Measurements from ENCODE around the gene RPGRIP1L. TPM values are rescaled to one million over a fixed set of nuclear protein-coding genes. Genes with fewer than 3 reads are reported as not detected.
A peak's percentile ranks its signal among the peaks of the same experiment; 100 is the strongest.

RPGRIP1L gene
- total and polyA plus RNA-seq, 5 donors, result 1.3 to 3.5 (median 3.3) TPM

DNA sequence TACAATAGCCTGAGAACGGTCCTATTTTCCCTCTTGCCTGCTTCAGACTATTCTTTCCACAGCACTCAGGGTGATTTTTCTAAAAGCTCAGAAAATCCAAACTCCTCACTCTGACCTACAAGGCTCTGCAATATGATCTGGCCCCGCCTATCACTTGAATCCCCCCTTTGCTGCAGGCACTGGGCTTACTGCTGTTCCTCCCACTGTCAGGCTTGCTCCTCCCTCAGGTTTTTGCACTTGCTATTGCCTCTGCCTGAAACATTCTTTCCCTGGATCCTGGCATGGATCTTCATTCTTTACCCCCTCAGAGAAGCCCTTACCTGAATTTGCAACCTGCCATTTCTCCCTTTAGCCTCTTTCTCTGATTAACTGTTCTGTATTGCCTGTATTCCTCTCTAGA, 52.3 kb downstream of the RPGRIP1L start:
- no peak for ATAC-seq
- 57% methylated on average over 2 of the region's 2 CpGs for WGBS
- intact Hi-C loops (cut with DNase I), result no loop called here

DNA sequence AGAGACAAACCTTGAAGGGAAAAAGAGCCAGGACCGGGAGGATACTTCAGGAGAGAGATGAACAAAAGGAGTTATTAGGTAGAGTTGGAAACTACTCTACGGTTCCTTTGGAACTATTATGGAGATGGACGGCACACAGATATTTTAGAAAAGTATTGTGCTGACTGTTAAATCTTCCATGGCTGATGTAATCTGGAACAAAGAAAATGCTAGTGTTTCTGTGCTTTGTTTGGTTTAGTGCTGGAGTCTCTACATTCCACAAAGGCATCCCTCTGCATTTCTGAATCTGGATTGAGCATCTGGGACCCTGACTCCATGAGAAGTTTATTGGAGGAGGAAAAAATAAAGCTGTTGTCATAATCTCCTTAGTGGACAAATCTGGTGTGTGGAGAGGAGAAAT, 57.2 kb downstream of the RPGRIP1L start:
- H3K4me1 ChIP-seq (ENCODE audit: control insufficient read depth, insufficient read depth, low read length), result no peaks in the 10 kb centered on the region
- ATAC-seq (no peak), DNase-seq (no peak)
- intact Hi-C loops (cut with DNase I), result no loop called here
- no peak overlapping the region for H3K27ac ChIP-seq (ENCODE audit: low read length)
- WGBS, result 94% methylated on average over 3 of the region's 3 CpGs
- H3K27me3 ChIP-seq (ENCODE audit: control insufficient read depth, insufficient read depth), result no peaks in the 10 kb centered on the region
- H3K9me3 ChIP-seq (ENCODE audit: control insufficient read depth, low read length), result no peaks in the 10 kb centered on the region
- H3K4me3 ChIP-seq (ENCODE audit: low read length), result no peak overlapping the region

More for the DNA sequence above, 52.3 kb downstream of the RPGRIP1L start:
- Histone ChIP-seq H3K4me1 (ENCODE audit: control insufficient read depth, insufficient read depth, low read length) (no peaks in the 10 kb centered on the region), H3K27ac (ENCODE audit: low read length) (no peak overlapping the region), H3K27me3 (ENCODE audit: control insufficient read depth, insufficient read depth) (no peaks in the 10 kb centered on the region), H3K4me3 (ENCODE audit: low read length) (no peak overlapping the region), H3K9me3 (ENCODE audit: control insufficient read depth, low read length) (no peaks in the 10 kb centered on the region)
- peak in 1 of 3 donors; percentile 40 for DNase-seq

DNA sequence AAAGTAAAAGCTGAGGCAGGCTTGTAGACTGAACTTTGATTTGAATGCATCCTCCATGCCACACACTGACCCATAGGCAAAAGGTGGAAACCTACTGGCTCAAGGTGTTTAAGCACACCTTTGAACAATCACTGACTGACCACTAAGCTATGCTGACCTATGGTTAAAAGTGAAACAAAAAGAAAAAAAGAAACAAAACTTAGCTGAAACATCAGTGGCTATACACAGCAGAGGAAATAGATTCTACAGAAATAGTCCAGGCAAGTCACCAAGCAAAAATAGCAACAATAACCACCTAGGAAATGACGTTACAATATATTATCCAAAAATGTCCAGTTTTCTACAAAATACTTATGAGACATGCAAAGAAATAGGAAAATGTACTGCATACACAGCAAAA, 60.2 kb downstream of the RPGRIP1L start:
- 86% methylated on average over 1 of the region's 1 CpG for WGBS
- no peaks in the 10 kb centered on the region for H3K4me1 ChIP-seq (ENCODE audit: control insufficient read depth, insufficient read depth, low read length)
- no peak overlapping the region for H3K27ac ChIP-seq (ENCODE audit: low read length)
- DNase-seq (no peak), ATAC-seq (no peak)
- no peaks in the 10 kb centered on the region for H3K27me3 ChIP-seq (ENCODE audit: control insufficient read depth, insufficient read depth)
- intact Hi-C loops (cut with DNase I), result no loop called here
- H3K9me3 ChIP-seq (ENCODE audit: control insufficient read depth, low read length), result no peaks in the 10 kb centered on the region
- no peak overlapping the region for H3K4me3 ChIP-seq (ENCODE audit: low read length)

DNA sequence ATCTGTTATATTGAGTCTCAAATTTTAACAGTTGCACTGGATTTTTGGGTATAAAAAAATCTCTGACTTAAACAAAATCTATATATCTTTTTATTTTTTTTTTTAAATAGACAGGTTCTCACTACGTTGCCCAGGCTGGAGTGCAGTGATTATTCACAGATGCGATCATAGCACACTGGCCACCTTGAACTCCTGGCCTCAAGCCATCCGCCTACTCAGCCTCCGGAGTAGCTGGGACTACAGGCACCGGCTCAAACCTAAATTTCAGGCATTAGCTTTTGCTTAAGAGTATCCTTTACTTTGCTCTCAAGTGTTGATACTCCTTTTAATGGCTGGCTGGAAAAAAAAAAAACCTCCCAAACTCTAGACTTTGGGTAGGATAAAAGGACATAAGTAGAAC, 61.6 kb downstream of the RPGRIP1L start:
- intact Hi-C loops (cut with DNase I), result no loop called here
- Histone ChIP-seq H3K27me3 (ENCODE audit: control insufficient read depth, insufficient read depth) (no peaks in the 10 kb centered on the region), H3K9me3 (ENCODE audit: control insufficient read depth, low read length) (no peaks in the 10 kb centered on the region), H3K27ac (ENCODE audit: low read length) (no peak overlapping the region), H3K4me1 (ENCODE audit: control insufficient read depth, insufficient read depth, low read length) (no peaks in the 10 kb centered on the region), H3K4me3 (ENCODE audit: low read length) (no peak overlapping the region)
- ATAC-seq (no peak), DNase-seq (no peak)
- WGBS, result 87% methylated on average over 5 of the region's 5 CpGs

DNA sequence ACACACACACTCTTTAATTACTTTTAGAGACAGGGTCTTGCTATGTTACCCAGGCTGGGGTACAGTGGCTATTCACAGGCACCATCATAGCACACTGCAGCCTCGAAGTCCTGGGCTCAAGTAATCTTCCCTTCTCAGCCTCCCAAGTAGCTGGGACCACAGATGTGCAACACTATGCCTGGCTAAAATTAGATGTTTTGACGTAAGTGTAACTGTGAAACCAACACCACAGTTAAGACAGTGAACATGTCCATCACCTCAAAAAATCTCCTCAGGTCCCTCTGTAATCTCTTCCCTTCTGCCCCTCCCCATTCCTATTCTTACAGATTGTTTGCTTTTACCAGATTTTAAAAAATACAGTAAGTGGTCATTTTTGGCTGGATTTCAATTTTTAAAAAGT, 66.7 kb downstream of the RPGRIP1L start:
- 76% methylated on average over 2 of the region's 2 CpGs for WGBS
- ATAC-seq, result no peak
- Histone ChIP-seq H3K4me1 (ENCODE audit: control insufficient read depth, insufficient read depth, low read length) (no peaks in the 10 kb centered on the region), H3K27ac (ENCODE audit: low read length) (no peak overlapping the region), H3K9me3 (ENCODE audit: control insufficient read depth, low read length) (no peaks in the 10 kb centered on the region), H3K4me3 (ENCODE audit: low read length) (no peak overlapping the region), H3K27me3 (ENCODE audit: control insufficient read depth, insufficient read depth) (no peaks in the 10 kb centered on the region)
- intact Hi-C loops (cut with DNase I), result no loop called here
- DNase-seq, result no peak

DNA sequence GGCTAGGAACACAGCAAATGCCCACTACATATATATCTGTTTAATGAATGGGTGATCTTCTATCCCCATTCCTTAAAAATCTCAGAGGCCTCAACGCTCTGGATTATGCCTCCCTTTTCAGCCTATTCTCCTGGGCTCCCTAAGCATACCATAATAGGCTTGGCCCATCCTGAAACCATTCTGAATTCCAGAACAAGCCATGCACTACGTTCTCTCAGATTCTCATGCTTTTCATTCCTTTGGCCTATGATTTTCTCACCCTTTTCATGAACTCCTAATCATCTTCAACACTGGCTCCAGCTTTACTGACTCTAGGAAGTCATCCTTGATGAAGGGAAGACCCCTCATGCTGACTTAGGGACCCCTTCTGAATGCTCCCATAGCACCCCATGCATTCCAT, 71.1 kb downstream of the RPGRIP1L start:
- DNase-seq, result no peak
- Histone ChIP-seq H3K27me3 (ENCODE audit: control insufficient read depth, insufficient read depth) (no peaks in the 10 kb centered on the region), H3K9me3 (ENCODE audit: control insufficient read depth, low read length) (no peaks in the 10 kb centered on the region), H3K27ac (ENCODE audit: low read length) (no peak overlapping the region), H3K4me1 (ENCODE audit: control insufficient read depth, insufficient read depth, low read length) (no peaks in the 10 kb centered on the region), H3K4me3 (ENCODE audit: low read length) (no peak overlapping the region)
- WGBS, result 79% methylated on average over 2 of the region's 2 CpGs
- intact Hi-C loops (cut with DNase I), result no loop called here
- ATAC-seq, result no peak

DNA sequence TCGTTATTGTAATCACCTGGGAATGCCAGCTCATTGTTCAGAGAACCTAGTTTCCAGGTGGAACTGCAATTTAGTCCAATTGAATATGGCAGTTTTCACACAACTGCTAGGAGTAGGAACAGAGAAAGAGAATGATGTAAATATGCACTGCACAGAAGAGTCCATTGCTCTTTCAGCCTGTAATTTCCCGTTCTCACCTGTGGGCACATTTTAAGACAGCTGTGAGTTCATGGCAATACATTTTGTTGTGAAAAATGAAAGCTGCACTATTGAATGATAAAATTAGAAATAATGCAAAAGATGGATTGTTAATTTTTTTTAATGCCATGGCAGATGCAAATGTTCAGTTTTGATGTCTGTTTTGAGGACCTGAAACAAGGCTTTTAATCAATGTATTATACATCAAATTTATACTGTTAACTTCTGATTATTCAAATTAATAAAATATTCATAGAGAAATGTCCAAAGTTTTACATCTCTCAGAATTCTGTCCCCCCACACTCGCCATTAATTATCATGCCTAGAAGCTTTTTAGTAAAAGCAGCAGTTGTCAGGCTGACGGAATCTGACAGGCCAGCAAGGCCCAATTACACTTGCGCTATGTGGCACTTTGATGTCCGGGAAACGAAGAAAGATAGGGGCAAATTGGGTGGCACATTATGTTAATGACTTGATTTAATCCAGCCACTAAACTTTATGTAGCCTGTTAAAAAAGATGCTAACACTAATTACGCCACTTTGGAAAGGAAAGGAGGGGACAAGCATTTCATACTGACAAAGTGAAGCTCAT, 72.2 kb downstream of the RPGRIP1L start:
- Histone ChIP-seq H3K27ac (ENCODE audit: low read length) (no peak overlapping the region), H3K9me3 (ENCODE audit: control insufficient read depth, low read length) (no peaks in the 10 kb centered on the region), H3K27me3 (ENCODE audit: control insufficient read depth, insufficient read depth) (no peaks in the 10 kb centered on the region), H3K4me3 (ENCODE audit: low read length) (no peak overlapping the region), H3K4me1 (ENCODE audit: control insufficient read depth, insufficient read depth, low read length) (no peaks in the 10 kb centered on the region)
- WGBS, result 90% methylated on average over 8 of the region's 8 CpGs
- ATAC-seq (no peak), DNase-seq (no peak)
- intact Hi-C loops (cut with DNase I), result no loop called here

DNA sequence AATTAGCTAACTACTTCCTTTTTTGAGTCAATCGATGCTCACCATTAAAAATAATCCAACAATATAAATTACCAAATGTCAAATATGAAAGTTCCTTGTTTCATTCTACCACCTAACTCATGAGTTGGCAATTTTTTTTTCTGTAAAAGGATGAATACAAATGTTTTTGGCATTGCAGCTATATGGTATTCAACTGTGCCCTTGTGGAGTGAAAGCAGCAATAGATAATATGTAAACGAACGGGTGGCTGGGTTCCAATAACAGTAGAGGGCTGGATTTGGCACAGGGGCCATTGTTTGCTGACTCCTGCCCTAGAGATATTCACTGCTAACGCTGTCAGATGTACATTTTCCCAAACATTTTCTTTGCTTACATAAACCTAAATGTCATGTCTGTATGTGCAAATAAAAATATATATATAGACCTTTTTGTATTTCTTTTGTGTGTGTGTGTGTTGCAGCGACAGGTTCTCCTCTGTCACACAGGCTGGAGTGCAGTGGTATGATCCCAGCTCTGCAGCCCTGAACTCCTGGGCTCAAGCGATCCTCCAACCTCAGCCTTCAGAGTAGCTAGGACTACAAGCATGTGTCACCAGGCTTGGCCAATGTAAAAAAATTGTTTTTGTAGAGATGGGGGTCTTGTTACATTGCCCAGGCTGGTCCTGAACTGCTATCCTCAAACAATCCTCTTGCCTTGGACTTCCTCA, 73.9 kb downstream of the RPGRIP1L start:
- no peak for ATAC-seq
- no peaks in the 10 kb centered on the region for H3K9me3 ChIP-seq (ENCODE audit: control insufficient read depth, low read length)
- no peak for DNase-seq
- H3K4me1 ChIP-seq (ENCODE audit: control insufficient read depth, insufficient read depth, low read length), result no peaks in the 10 kb centered on the region
- no peak overlapping the region for H3K27ac ChIP-seq (ENCODE audit: low read length)
- intact Hi-C loops (cut with DNase I), result no loop called here
- no peaks in the 10 kb centered on the region for H3K27me3 ChIP-seq (ENCODE audit: control insufficient read depth, insufficient read depth)
- WGBS, result 66% methylated on average over 6 of the region's 6 CpGs
- no peak overlapping the region for H3K4me3 ChIP-seq (ENCODE audit: low read length)

DNA sequence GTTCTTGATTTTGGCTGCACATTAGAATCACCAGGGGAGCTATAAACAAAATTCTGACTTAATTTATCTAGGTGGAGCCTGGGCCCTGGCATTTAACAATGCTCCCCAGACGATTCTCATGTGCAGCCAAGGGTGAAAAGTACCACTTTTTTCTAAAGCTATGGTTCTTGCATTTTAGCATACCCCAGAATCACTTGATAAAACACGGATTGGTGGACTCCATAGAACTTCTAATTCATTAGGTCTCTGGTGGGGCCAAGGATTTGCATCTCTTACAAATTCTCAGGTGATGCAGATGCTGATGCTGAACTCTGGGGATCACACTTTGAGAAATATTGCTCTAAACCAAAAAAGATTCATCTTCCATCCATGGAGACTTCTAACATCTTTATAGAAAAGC, 74.5 kb downstream of the RPGRIP1L start:
- no peak overlapping the region for H3K27ac ChIP-seq (ENCODE audit: low read length)
- no peaks in the 10 kb centered on the region for H3K4me1 ChIP-seq (ENCODE audit: control insufficient read depth, insufficient read depth, low read length)
- H3K9me3 ChIP-seq (ENCODE audit: control insufficient read depth, low read length), result no peaks in the 10 kb centered on the region
- no peak overlapping the region for H3K4me3 ChIP-seq (ENCODE audit: low read length)
- H3K27me3 ChIP-seq (ENCODE audit: control insufficient read depth, insufficient read depth), result no peaks in the 10 kb centered on the region
- intact Hi-C loops (cut with DNase I), result no loop called here
- ATAC-seq (no peak), DNase-seq (no peak)
- 83% methylated on average over 2 of the region's 2 CpGs for WGBS

DNA sequence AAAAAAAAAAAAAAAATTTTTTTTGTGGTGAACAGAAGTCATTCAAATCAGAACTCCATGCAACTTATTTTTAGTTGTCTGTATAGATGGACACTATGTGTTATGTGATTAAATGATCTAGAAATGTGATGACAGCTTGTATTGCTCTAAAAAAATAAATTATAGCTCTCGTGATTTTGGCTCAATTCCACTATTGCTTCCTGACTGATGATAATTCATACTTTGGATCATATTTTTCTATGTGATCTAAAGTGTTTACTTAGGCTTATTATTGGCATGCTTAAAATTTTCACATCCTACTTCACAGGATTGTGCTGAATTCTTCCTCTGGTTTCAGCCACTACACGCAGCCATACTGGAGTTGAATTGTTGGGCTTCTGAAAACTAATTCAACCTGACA, 76.8 kb downstream of the RPGRIP1L start:
- DNase-seq (no peak), ATAC-seq (no peak)
- H3K27ac ChIP-seq (ENCODE audit: low read length), result no peak overlapping the region
- H3K4me3 ChIP-seq (ENCODE audit: low read length), result no peak overlapping the region
- no peaks in the 10 kb centered on the region for H3K9me3 ChIP-seq (ENCODE audit: control insufficient read depth, low read length)
- no peaks in the 10 kb centered on the region for H3K27me3 ChIP-seq (ENCODE audit: control insufficient read depth, insufficient read depth)
- WGBS, result 46% methylated on average over 2 of the region's 2 CpGs
- H3K4me1 ChIP-seq (ENCODE audit: control insufficient read depth, insufficient read depth, low read length), result no peaks in the 10 kb centered on the region
- intact Hi-C loops (cut with DNase I), result no loop called here

DNA sequence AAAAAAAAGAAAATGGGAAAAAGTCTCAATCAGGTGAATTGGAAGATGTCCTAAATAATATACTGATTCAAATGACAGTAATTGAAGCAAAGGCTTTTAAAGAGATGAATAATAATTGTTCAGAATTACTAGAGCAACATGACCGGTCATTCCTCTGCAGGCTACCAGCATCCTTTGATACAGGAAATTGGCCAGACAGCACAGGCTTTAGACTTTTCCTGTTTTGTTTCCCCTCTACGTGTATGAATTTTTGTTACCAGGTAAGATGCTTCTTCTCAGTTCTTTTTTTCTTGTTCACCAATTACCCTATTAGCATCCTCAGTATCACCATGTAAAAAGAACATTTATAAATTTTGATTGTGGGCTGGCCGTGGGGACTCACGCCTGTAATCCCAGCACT, 77.5 kb downstream of the RPGRIP1L start:
- H3K27ac ChIP-seq (ENCODE audit: low read length), result no peak overlapping the region
- ATAC-seq, result no peak
- H3K4me1 ChIP-seq (ENCODE audit: control insufficient read depth, insufficient read depth, low read length), result no peaks in the 10 kb centered on the region
- H3K27me3 ChIP-seq (ENCODE audit: control insufficient read depth, insufficient read depth), result no peaks in the 10 kb centered on the region
- H3K4me3 ChIP-seq (ENCODE audit: low read length), result no peak overlapping the region
- no peak for DNase-seq
- no peaks in the 10 kb centered on the region for H3K9me3 ChIP-seq (ENCODE audit: control insufficient read depth, low read length)
- intact Hi-C loops (cut with DNase I), result no loop called here
- 82% methylated on average over 4 of the region's 4 CpGs for WGBS

Data from right cardiac atrium (tissue), 5 donors.